ENCODE results near the gene SORCS2. TPM values are rescaled to one million over a fixed set of nuclear protein-coding genes. Genes with fewer than 3 reads are reported as not detected.
A peak's percentile ranks its signal among the peaks of the same experiment; 100 is the strongest.

Gene SORCS2
- total RNA-seq, 4 donors from 2014 or later: 0.26 to 17.1 (median 2.9) TPM

DNA sequence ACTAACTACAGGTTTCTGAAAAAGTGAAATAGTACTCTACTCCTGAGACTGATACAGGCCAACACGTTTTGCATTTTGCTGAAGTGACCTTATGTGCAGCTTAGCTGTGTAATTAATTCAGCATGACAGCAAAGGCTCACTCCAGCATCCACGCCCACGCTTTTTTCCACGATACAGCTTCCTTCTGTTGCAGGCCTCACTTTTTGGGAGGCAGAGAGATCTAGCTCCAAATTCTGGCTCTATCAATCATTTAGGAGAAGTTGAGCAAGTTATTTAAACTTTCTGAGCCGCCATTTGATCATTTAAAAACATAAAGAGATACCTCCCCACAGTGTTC, 587.1 kb downstream of the SORCS2 start:
- H3K36me3 ChIP-seq: no peaks in the 10 kb centered on the region
- TF ChIP-seq, protein P1, sequence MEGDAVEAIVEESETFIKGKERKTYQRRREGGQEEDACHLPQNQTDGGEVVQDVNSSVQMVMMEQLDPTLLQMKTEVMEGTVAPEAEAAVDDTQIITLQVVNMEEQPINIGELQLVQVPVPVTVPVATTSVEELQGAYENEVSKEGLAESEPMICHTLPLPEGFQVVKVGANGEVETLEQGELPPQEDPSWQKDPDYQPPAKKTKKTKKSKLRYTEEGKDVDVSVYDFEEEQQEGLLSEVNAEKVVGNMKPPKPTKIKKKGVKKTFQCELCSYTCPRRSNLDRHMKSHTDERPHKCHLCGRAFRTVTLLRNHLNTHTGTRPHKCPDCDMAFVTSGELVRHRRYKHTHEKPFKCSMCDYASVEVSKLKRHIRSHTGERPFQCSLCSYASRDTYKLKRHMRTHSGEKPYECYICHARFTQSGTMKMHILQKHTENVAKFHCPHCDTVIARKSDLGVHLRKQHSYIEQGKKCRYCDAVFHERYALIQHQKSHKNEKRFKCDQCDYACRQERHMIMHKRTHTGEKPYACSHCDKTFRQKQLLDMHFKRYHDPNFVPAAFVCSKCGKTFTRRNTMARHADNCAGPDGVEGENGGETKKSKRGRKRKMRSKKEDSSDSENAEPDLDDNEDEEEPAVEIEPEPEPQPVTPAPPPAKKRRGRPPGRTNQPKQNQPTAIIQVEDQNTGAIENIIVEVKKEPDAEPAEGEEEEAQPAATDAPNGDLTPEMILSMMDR (IDR thresholded peaks at IDR 0.05): no peak
- TF ChIP-seq POLR2A (IDR thresholded peaks at IDR 0.05): no peak
- intact Hi-C loops (cut with DNase I; ENCODE audit: low total_unique reads): no loop called here
- peaks cover 8 to 19% of the 10 kb centered on the region in 2 donors for H3K4me1 ChIP-seq
- no peaks in the 10 kb centered on the region for H3K9me3 ChIP-seq
- peak; percentile 56 to 59 for DNase-seq
- no peaks in the 10 kb centered on the region for H3K27me3 ChIP-seq
- peak overlapping the region in 1 of 2 donors; percentile 57 for H3K27ac ChIP-seq
- no peak overlapping the region for H3K4me3 ChIP-seq

DNA sequence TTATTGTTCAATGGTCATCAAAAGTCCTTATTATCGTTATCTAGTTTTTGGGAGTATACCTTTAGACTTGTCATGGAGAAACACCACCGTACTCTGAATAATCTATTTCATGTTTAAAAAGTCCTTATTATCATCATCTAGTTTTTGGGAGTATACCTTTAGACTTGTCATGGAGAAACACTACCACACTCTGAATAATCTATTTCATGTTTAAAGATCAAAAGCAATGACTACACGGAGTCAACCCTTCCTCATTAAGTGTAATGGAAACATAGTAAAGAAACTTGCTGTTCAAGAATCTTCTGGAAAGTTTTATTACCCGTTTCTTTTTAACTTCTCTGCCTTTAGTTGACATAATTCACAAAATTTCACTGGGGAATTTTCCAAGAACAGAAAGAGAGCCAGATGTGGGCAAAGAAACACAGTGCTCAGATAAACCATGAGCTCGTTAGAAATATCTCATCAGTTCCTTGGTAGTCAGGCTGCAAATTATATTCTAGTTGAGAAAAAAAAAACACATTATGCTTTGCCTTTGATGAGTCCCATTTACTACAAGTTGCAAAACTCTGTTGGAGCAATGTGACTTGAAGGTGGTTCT, 588.5 kb downstream of the SORCS2 start:
- intact Hi-C loops (cut with DNase I; ENCODE audit: low total_unique reads): no loop called here
- no peak for DNase-seq
- peaks cover 8 to 19% of the 10 kb centered on the region in 2 donors for H3K4me1 ChIP-seq
- H3K27ac ChIP-seq: peak overlapping the region; percentile 57 to 66
- TF ChIP-seq POLR2A (IDR thresholded peaks at IDR 0.05): no peak
- TF ChIP-seq, protein P1 (IDR thresholded peaks at IDR 0.05): no peak
- H3K4me3 ChIP-seq: no peak overlapping the region
- no peaks in the 10 kb centered on the region for H3K36me3 ChIP-seq
- H3K9me3 ChIP-seq: no peaks in the 10 kb centered on the region
- H3K27me3 ChIP-seq: no peaks in the 10 kb centered on the region

DNA sequence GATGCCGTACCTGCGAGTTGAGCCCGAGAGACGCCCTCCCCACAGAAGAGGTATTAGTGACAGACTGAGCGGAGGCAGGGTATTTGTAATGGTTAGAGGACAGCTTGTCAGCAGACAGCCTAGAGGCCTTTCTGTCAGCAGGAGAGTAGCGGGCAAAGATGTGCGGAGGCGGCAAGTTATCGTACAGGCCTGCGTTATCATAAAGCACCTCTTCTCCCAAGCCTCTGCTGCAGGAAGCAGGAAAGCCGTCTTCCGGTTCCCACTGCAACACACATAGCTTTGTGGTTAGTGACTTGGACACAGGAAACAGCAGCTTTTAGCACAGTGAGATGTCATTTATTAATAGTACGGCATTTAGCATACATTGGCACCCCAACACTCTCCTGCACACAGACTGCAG, 589.0 kb downstream of the SORCS2 start:
- intact Hi-C loops (cut with DNase I; ENCODE audit: low total_unique reads): no loop called here
- Histone ChIP-seq H3K4me1 (peaks cover 8 to 19% of the 10 kb centered on the region in 2 donors), H3K27ac (peak overlapping the region; percentile 57 to 66), H3K4me3 (no peak overlapping the region), H3K36me3 (no peaks in the 10 kb centered on the region), H3K9me3 (no peaks in the 10 kb centered on the region), H3K27me3 (no peaks in the 10 kb centered on the region)
- no peak for DNase-seq
- TF ChIP-seq, protein P1 (IDR thresholded peaks at IDR 0.05): no peak
- TF ChIP-seq POLR2A (IDR thresholded peaks at IDR 0.05): no peak

DNA sequence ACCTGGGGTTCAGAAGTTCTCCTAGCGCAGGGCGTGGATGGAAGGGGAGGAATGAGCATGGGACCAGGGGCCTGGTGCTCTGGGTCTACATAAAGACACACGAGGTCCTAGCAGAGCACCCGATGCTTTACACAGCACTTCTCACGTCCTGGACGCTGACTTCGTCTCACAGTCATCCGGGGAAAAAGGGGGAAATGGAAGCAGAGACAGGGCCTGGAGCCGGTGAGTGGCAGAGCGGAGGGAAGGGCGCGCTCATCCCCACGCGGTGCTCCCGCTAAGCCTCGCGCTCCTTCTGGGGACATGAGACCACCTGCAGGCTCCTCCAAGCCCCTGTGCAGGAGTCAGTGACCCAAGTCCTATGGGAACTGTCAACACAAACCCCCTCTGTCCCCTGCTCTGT, 589.7 kb downstream of the SORCS2 start:
- intact Hi-C loops (cut with DNase I; ENCODE audit: low total_unique reads): no loop called here
- no peaks in the 10 kb centered on the region for H3K9me3 ChIP-seq

DNA sequence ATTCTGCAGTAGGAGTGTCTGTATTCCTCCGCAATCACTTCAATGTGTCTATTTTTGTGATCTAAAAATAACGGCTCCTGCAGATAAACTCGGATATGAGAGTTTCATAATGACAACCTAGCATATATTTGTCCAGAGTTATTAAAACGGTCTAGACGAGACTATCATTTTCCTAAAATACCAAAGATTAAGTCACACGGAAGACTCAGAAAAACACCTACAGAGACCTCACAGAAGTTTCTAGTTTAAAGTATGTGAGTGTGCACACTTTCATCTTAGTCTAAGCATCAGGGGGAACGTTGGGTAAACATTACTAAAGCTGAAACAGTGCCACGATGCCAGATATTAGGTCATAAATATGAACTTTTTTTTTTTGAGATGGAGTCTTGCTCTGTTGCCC, 590.4 kb downstream of the SORCS2 start:
- no peaks in the 10 kb centered on the region for H3K9me3 ChIP-seq
- no peak overlapping the region for H3K4me3 ChIP-seq
- no peaks in the 10 kb centered on the region for H3K27me3 ChIP-seq
- H3K36me3 ChIP-seq: no peaks in the 10 kb centered on the region
- peaks cover 8 to 19% of the 10 kb centered on the region in 2 donors for H3K4me1 ChIP-seq
- intact Hi-C loops (cut with DNase I; ENCODE audit: low total_unique reads): no loop called here
- no peak for DNase-seq
- peak overlapping the region; percentile 57 to 66 for H3K27ac ChIP-seq
- TF ChIP-seq POLR2A (IDR thresholded peaks at IDR 0.05): no peak
- TF ChIP-seq, protein P1 (IDR thresholded peaks at IDR 0.05): no peak

More for the DNA sequence above, 589.7 kb downstream of the SORCS2 start:
- Histone ChIP-seq H3K27ac (peak overlapping the region; percentile 57 to 66), H3K27me3 (no peaks in the 10 kb centered on the region), H3K36me3 (no peaks in the 10 kb centered on the region), H3K4me1 (peaks cover 8 to 19% of the 10 kb centered on the region in 2 donors), H3K4me3 (no peak overlapping the region)
- no peak for DNase-seq
- TF ChIP-seq, protein P1 (IDR thresholded peaks at IDR 0.05): no peak
- no peak for TF ChIP-seq POLR2A (IDR thresholded peaks at IDR 0.05)

Data from uterus (tissue), 4 donors.